Measurements from ENCODE around the gene DNAJB2.

DNA sequence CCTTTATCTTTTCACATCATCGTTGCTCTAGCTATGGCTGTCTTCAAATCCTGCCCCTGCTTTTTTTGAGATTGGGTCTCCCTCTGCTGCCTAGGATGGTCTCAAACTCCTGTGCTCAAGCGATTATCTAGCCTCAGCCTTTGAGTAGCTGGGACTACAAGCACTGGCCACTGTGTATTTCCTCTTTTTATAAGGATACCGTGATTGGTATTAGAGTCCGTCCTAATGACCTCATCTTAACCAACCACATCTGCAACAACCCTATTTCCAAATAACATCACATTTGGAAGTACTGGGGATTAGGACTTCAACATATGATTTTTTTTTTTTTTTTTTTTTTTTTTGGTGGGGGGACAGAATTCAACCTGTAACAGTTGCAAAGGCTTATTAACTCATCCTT, 44.3 kb downstream of the DNAJB2 start:
- TF ChIP-seq, protein P1, sequence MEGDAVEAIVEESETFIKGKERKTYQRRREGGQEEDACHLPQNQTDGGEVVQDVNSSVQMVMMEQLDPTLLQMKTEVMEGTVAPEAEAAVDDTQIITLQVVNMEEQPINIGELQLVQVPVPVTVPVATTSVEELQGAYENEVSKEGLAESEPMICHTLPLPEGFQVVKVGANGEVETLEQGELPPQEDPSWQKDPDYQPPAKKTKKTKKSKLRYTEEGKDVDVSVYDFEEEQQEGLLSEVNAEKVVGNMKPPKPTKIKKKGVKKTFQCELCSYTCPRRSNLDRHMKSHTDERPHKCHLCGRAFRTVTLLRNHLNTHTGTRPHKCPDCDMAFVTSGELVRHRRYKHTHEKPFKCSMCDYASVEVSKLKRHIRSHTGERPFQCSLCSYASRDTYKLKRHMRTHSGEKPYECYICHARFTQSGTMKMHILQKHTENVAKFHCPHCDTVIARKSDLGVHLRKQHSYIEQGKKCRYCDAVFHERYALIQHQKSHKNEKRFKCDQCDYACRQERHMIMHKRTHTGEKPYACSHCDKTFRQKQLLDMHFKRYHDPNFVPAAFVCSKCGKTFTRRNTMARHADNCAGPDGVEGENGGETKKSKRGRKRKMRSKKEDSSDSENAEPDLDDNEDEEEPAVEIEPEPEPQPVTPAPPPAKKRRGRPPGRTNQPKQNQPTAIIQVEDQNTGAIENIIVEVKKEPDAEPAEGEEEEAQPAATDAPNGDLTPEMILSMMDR (conservative IDR thresholded peaks at IDR 0.05 in 1 of 2, IDR thresholded peaks at IDR 0.05 in 1 of 2; ENCODE audit: extremely low read depth in 1 of 2, insufficient read depth in 1 of 2, low read depth in 1 of 2, low read length in 2 of 2), result no peak
- TF ChIP-seq EZH2 (IDR thresholded peaks at IDR 0.05; ENCODE audit: borderline replicate concordance, low read length), result no peak
